Breast epithelium (tissue), 4 donors: Measurements from ENCODE around the gene ADGRL3. TPM values are rescaled to one million over a fixed set of nuclear protein-coding genes. Genes with fewer than 3 reads are reported as not detected.

Source experiments
- DNase-seq, 2 donors: peaks; one replicate each; pipeline ENCODE4 v3.0.0-alpha.2; 2019; ENCODE audit warnings: low spot score in 2 of 2
- H3K27ac ChIP-seq, 2 donors: fragments of 200-600 bp; sonication (generic) in 1 of 2; one replicate each; pipeline ENCODE4 v1.5.1; 2016 to 2019; ENCODE audit warnings: mild to moderate bottlenecking in 1 of 2
- H3K27me3 ChIP-seq, 2 donors: fragments of 200-600 bp; sonication (generic) in 1 of 2; one replicate each; pipeline versions ENCODE4 v1.5.1 to v1.6.0; 2017 to 2019; ENCODE audit warnings: control low read depth in 1 of 2, mild to moderate bottlenecking in 1 of 2
- H3K36me3 ChIP-seq: fragments of 200-600 bp; one replicate; pipeline ENCODE4 v1.5.1; 2019
- H3K4me1 ChIP-seq, 2 donors: fragments of 200-600 bp; sonication (generic); one replicate each; pipeline ENCODE4 v1.5.1; 2016 to 2019; ENCODE audit warnings: control low read depth in 1 of 2
- H3K4me3 ChIP-seq, 3 donors: fragments of 200-600 bp; sonication (generic); 1 replicate in 2 of 3; 2 replicates in 1 of 3; pipeline ENCODE4 v1.5.1; 2016 to 2019; ENCODE audit warnings: mild to moderate bottlenecking in 3 of 3, moderate library complexity in 2 of 3
- H3K9me3 ChIP-seq, 2 donors: fragments of 200-600 bp; sonication (generic) in 1 of 2; one replicate each; pipeline ENCODE4 v1.5.1; 2016 to 2019; ENCODE audit warnings: control low read depth in 1 of 2
- CTCF ChIP-seq, 3 donors: fragments of 450-650 bp; IDR thresholded peaks; one replicate each; pipeline ENCODE4 v1.5.1; 2016 to 2017; ENCODE audit warnings: antibody characterized with exemption in 3 of 3, mild to moderate bottlenecking in 3 of 3, moderate library complexity in 3 of 3
- POLR2A ChIP-seq: fragments of 450-650 bp; IDR thresholded peaks from one replicate; pipeline ENCODE4 v1.6.1; 2016; ENCODE audit warnings: antibody characterized with exemption, mild to moderate bottlenecking, moderate library complexity
- POLR2AphosphoS5 ChIP-seq, 3 donors: sonication (generic); formaldehyde crosslinking; IDR thresholded peaks; one replicate each; pipeline ENCODE4 v1.6.1; 2017; ENCODE audit warnings: antibody characterized with exemption in 3 of 3
- intact Hi-C: fragments of 100-400 bp; cut with DNase I; formaldehyde crosslinking; loops from one replicate; pipeline ENCODE4 v1.15.1; 2023; ENCODE audit warnings: low total_unique reads
- total RNA-seq, 3 donors: library from RNA; depleted of rRNA; stranded (reverse); fragments of >200 nt; gene quantifications; one replicate each; pipeline ENCODE4 v1.1.0, GENCODE V29; 2016

The ADGRL3 gene
- total RNA-seq, 3 donors from 2014 or later: 4.2 to 8.2 (median 6.6) TPM

GRCh38 chr4:61580721-61581377, 380.7 kb downstream of the ADGRL3 start:
- no peak for DNase-seq
- TF ChIP-seq POLR2A (no peak), POLR2AphosphoS5 (IDR thresholded peaks at IDR 0.05) (no peak), CTCF (IDR thresholded peaks at IDR 0.05) (no peak)
- no peak overlapping the region for H3K27ac ChIP-seq
- H3K36me3 ChIP-seq: no peaks in the 10 kb centered on the region
- no peak overlapping the region for H3K4me3 ChIP-seq
- intact Hi-C loops: no loop called here
- H3K9me3 ChIP-seq: no peaks in the 10 kb centered on the region
- H3K4me1 ChIP-seq: no peaks in the 10 kb centered on the region
- H3K27me3 ChIP-seq: no peaks in the 10 kb centered on the region

- intact Hi-C loops: no loop called here
- no peaks in the 10 kb centered on the region for H3K9me3 ChIP-seq
- no peaks in the 10 kb centered on the region for H3K36me3 ChIP-seq
- H3K4me1 ChIP-seq: no peaks in the 10 kb centered on the region
- H3K27me3 ChIP-seq: no peaks in the 10 kb centered on the region
- no peak overlapping the region for H3K27ac ChIP-seq
- DNase-seq: no peak
- TF ChIP-seq POLR2A (no peak), CTCF (IDR thresholded peaks at IDR 0.05) (no peak), POLR2AphosphoS5 (IDR thresholded peaks at IDR 0.05) (no peak)
- no peak overlapping the region for H3K4me3 ChIP-seq
These were observed 383.6 kb downstream of the ADGRL3 start for GRCh38 chr4:61583696-61584095.

GRCh38 chr4:61588621-61589402, 388.7 kb downstream of the ADGRL3 start:
- no peaks in the 10 kb centered on the region for H3K9me3 ChIP-seq
- no peaks in the 10 kb centered on the region for H3K27me3 ChIP-seq
- intact Hi-C loops: no loop called here
- no peak for TF ChIP-seq CTCF (IDR thresholded peaks at IDR 0.05)
- TF ChIP-seq POLR2AphosphoS5 (IDR thresholded peaks at IDR 0.05): no peak
- no peak for TF ChIP-seq POLR2A
- DNase-seq: no peak
- no peak overlapping the region for H3K4me3 ChIP-seq
- H3K36me3 ChIP-seq: no peaks in the 10 kb centered on the region
- H3K4me1 ChIP-seq: no peaks in the 10 kb centered on the region
- no peak overlapping the region for H3K27ac ChIP-seq

GRCh38 chr4:61590881-61591280, 390.8 kb downstream of the ADGRL3 start:
- TF ChIP-seq CTCF (IDR thresholded peaks at IDR 0.05): no peak
- no peak for TF ChIP-seq POLR2A
- no peaks in the 10 kb centered on the region for H3K9me3 ChIP-seq
- no peak overlapping the region for H3K4me3 ChIP-seq
- intact Hi-C loops: no loop called here
- H3K4me1 ChIP-seq: no peaks in the 10 kb centered on the region
- no peaks in the 10 kb centered on the region for H3K27me3 ChIP-seq
- DNase-seq: no peak
- H3K36me3 ChIP-seq: no peaks in the 10 kb centered on the region
- H3K27ac ChIP-seq: no peak overlapping the region

GRCh38 chr4:61596606-61597340, 396.6 kb downstream of the ADGRL3 start:
- Histone ChIP-seq H3K27ac (no peak overlapping the region), H3K4me1 (no peaks in the 10 kb centered on the region), H3K4me3 (no peak overlapping the region), H3K36me3 (no peaks in the 10 kb centered on the region), H3K9me3 (no peaks in the 10 kb centered on the region), H3K27me3 (no peaks in the 10 kb centered on the region)
- TF ChIP-seq CTCF (IDR thresholded peaks at IDR 0.05) (no peak), POLR2AphosphoS5 (IDR thresholded peaks at IDR 0.05) (no peak), POLR2A (no peak)
- DNase-seq: no peak
- intact Hi-C loops: no loop called here
